ENCODE measurements around the gene CERS6. TPM values are rescaled to one million over a fixed set of nuclear protein-coding genes. Genes with fewer than 3 reads are reported as not detected.
A peak's percentile ranks its signal among the peaks of the same experiment; 100 is the strongest.

The CERS6 gene
- total and polyA plus RNA-seq, 11 donors, result 22.1 to 78.0 (median 62.2) TPM

DNA sequence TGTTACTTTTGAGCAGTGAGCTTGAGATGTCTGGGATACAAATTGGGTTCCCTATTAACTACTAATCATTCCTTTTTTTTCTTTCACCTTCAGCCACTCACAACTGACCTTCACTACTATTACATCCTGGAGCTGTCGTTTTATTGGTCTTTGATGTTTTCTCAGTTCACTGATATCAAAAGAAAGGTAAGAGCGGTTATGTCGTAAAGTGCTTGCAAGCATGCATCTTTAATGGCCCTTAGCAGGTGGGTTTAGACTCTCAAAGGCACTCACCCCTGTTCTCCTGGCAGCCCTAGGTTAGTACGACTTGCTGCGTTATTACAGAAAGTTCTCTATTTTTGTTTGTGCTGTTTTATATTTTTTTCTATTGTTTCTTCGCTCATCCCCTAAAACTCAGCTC, 238.8 kb downstream of the CERS6 start:
- WGBS, 4 donors, result 84 to 88% (median 87%) methylated on average over 6 of the region's 6 CpGs
- H3K4me3 ChIP-seq, result no peak overlapping the region
- TF ChIP-seq POLR2A (IDR thresholded peaks at IDR 0.05) (no peak), CTCF (IDR thresholded peaks at IDR 0.05) (no peak)
- no peaks in the 10 kb centered on the region for H3K9me3 ChIP-seq
- no peak overlapping the region for H3K27ac ChIP-seq
- peaks cover 0 to 24% (median 4%) of the 10 kb centered on the region in 12 donors for H3K4me1 ChIP-seq
- intact Hi-C loops (cut with DNase I), result loop anchor here in 3 of 10 donors (5.0 kb wide), 1 partner anchor 348 kb away; no protein-coding TSS in a partner anchor
- H3K36me3 ChIP-seq, result peaks cover 0 to 17% (median 8%) of the 10 kb centered on the region in 9 donors
- DNase-seq, result no peak
- no peak for ATAC-seq
- H3K27me3 ChIP-seq, result no peaks in the 10 kb centered on the region

- WGBS, 4 donors, result 73 to 89% (median 85%) methylated on average over 3 of the region's 3 CpGs
- TF ChIP-seq POLR2A (IDR thresholded peaks at IDR 0.05) (no peak), CTCF (IDR thresholded peaks at IDR 0.05) (peak in 5 of 12 donors; percentile 9 to 31 (median 16))
These were observed 241.6 kb downstream of the CERS6 start for GRCh38 chr2:168697668-168698121.

GRCh38 chr2:168698969-168699368, 242.9 kb downstream of the CERS6 start:
- intact Hi-C loops (cut with DNase I), result loop anchor here in 1 of 10 donors (5.0 kb wide), 1 partner anchor 352 kb away; no protein-coding TSS in a partner anchor
- Histone ChIP-seq H3K9me3 (no peaks in the 10 kb centered on the region), H3K27me3 (no peaks in the 10 kb centered on the region), H3K27ac (peak overlapping the region in 1 of 12 donors; percentile 31), H3K4me3 (no peak overlapping the region), H3K4me1 (peaks cover 0 to 31% (median 12%) of the 10 kb centered on the region in 12 donors), H3K36me3 (peaks cover 0 to 17% (median 7%) of the 10 kb centered on the region in 9 donors)
- ATAC-seq (no peak), DNase-seq (no peak)
- WGBS, 4 donors, result 90 to 96% (median 94%) methylated on average over 4 of the region's 4 CpGs
- TF ChIP-seq POLR2A (IDR thresholded peaks at IDR 0.05), result no peak
- no peak for TF ChIP-seq CTCF (IDR thresholded peaks at IDR 0.05)

More at GRCh38 chr2:168697668-168698121, 241.6 kb downstream of the CERS6 start:
- ATAC-seq (peak in 3 of 4 donors; percentile 48 to 61 (median 61)), DNase-seq (no peak)
- H3K4me1 ChIP-seq, result peaks cover 0 to 33% (median 12%) of the 10 kb centered on the region in 12 donors
- H3K27me3 ChIP-seq, result no peaks in the 10 kb centered on the region
- peaks cover 0 to 17% (median 7%) of the 10 kb centered on the region in 9 donors for H3K36me3 ChIP-seq
- no peak overlapping the region for H3K4me3 ChIP-seq
- intact Hi-C loops (cut with DNase I), result loop anchor here in 1 of 10 donors (5.0 kb wide), 1 partner anchor 350 kb away; no protein-coding TSS in a partner anchor
- H3K9me3 ChIP-seq, result no peaks in the 10 kb centered on the region
- H3K27ac ChIP-seq, result no peak overlapping the region

GRCh38 chr2:168699844-168700417, 243.9 kb downstream of the CERS6 start:
- ATAC-seq, result peak; percentile 57 to 75 (median 70)
- intact Hi-C loops (cut with DNase I), result loop anchor here in 4 of 10 donors (5.0 to 10.0 kb wide), 3 partner anchors 55 to 353 kb away; no protein-coding TSS in a partner anchor

More at GRCh38 chr2:168699844-168700417, 243.9 kb downstream of the CERS6 start:
- no peaks in the 10 kb centered on the region for H3K9me3 ChIP-seq
- TF ChIP-seq CTCF (IDR thresholded peaks at IDR 0.05) (no peak), POLR2A (IDR thresholded peaks at IDR 0.05) (no peak)
- H3K27ac ChIP-seq, result peak overlapping the region in 2 of 12 donors; percentile 31 to 63
- H3K4me3 ChIP-seq, result no peak overlapping the region
- peak; percentile 80 to 93 (median 88) for DNase-seq
- WGBS, 4 donors, result 62 to 68% (median 65%) methylated on average over 8 of the region's 8 CpGs
- H3K4me1 ChIP-seq, result peaks cover 0 to 27% (median 11%) of the 10 kb centered on the region in 12 donors
- H3K36me3 ChIP-seq, result peaks cover 0 to 17% (median 7%) of the 10 kb centered on the region in 9 donors
- H3K27me3 ChIP-seq, result no peaks in the 10 kb centered on the region
